Measurements from ENCODE around the gene HERPUD1.

DNA sequence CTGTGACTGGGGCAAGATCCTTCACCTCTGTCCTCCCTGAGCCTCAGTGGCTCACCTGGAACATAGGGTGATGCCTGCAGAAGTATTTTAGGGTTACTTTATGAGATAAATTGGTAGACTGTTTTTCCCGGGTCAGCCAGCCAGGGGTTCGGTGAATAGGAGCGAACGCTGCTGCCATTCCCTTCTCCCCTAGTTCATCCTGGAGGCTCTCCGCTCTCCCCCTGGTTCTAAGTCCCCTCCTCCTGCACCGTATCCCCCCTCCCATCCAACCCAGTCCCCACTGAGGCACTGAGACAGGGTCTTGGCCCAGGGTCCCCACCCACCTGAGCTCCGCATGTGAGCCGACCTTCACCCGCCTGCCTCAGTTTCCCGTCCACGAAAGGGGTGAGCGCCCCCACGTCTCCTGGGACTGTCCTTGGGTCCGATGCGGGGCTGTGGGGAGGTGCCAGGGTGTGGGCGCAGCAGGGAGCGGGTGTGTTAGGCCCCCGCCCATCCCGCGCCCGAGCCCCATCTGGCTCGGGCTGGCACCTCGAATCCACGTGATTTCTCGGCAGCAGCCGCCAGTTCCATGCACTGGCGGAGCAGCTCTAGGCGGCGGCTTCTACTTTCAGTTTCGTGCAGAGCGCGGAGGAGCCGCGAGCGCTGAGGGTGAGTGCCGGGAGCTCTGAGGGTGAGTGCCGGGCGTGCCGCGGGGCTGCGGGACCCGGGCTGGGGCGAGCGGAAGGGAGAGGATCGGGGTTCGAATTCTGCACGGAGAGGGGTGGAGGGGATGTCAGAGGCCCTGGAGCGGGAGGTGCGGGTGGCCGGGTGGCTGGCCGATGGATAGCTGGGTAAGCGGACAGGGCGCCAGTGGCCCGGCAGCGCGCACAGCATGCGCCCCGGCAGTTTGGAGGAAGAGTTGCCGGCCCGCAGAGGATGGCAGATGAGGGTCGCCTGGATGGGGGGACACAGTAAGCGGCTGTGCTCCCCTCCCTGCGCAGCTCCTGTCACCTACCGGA is 57.3 kb downstream of the HERPUD1 start, which contains the start of gene NLRC5:
- TF ChIP-seq, protein P1, sequence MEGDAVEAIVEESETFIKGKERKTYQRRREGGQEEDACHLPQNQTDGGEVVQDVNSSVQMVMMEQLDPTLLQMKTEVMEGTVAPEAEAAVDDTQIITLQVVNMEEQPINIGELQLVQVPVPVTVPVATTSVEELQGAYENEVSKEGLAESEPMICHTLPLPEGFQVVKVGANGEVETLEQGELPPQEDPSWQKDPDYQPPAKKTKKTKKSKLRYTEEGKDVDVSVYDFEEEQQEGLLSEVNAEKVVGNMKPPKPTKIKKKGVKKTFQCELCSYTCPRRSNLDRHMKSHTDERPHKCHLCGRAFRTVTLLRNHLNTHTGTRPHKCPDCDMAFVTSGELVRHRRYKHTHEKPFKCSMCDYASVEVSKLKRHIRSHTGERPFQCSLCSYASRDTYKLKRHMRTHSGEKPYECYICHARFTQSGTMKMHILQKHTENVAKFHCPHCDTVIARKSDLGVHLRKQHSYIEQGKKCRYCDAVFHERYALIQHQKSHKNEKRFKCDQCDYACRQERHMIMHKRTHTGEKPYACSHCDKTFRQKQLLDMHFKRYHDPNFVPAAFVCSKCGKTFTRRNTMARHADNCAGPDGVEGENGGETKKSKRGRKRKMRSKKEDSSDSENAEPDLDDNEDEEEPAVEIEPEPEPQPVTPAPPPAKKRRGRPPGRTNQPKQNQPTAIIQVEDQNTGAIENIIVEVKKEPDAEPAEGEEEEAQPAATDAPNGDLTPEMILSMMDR (IDR thresholded peaks at IDR 0.05) = no peak
- TF ChIP-seq POLR2A (IDR thresholded peaks at IDR 0.05) = peak; percentile 61 to 80

Measured in vagina (tissue), 2 donors.